Spinal cord (tissue), 10 donors: Measurements from ENCODE around the gene CDH6. TPM values are rescaled to one million over a fixed set of nuclear protein-coding genes. Genes with fewer than 3 reads are reported as not detected.

Source experiments
- DNase-seq, 6 donors: peaks; one replicate each; pipeline versions ENCODE4 v3.0.0 to v3.0.0-alpha.2; 2013 to 2015; ENCODE audit warnings: low spot score in 6 of 6, low read depth in 4 of 6
- H3K27ac ChIP-seq: one replicate; pipeline ENCODE4 v1.5.1; 2013; ENCODE audit warnings: low read depth, low read length, control low read depth
- H3K27me3 ChIP-seq: one replicate; pipeline ENCODE4 v1.6.1; 2013; ENCODE audit warnings: low read length; ENCODE audit not compliant: control insufficient read depth, insufficient read depth
- H3K36me3 ChIP-seq: one replicate; pipeline ENCODE4 v1.6.1; 2013; ENCODE audit warnings: low read length; ENCODE audit not compliant: control insufficient read depth, insufficient read depth
- H3K4me1 ChIP-seq: one replicate; pipeline ENCODE4 v1.6.1; 2013; ENCODE audit warnings: low read length; ENCODE audit not compliant: control insufficient read depth, insufficient read depth
- H3K4me3 ChIP-seq: one replicate; pipeline ENCODE4 v1.5.1; 2013; ENCODE audit warnings: low read depth, low read length, control low read depth
- H3K9me3 ChIP-seq: one replicate; pipeline ENCODE4 v1.6.1; 2013; ENCODE audit warnings: low read length; ENCODE audit not compliant: control insufficient read depth, insufficient read depth
- WGBS: methylation state at CpG from one replicate; pipeline ENCODE4 v1.1.5; 2013; ENCODE audit warnings: missing lambda C conversion rate; ENCODE audit not compliant: insufficient coverage; 5-methylcytosine and 5-hydroxymethylcytosine counted together
- long read RNA-seq, 4 donors: transcript quantifications; one replicate each; lab custom pipeline, GENCODE V29; 2026
- polyA plus RNA-seq, 2 donors: library from polyadenylated mRNA; unstranded; fragments of 120-200 nt; gene quantifications; one replicate each; pipeline ENCODE4 v1.2.1, GENCODE V29; 2013; ENCODE audit not compliant: insufficient read length in 2 of 2
- total RNA-seq, 2 donors: library from RNA; depleted of rRNA in 1 of 2; stranded (reverse); fragments of 120-200 nt in 1 of 2; fragments of >200 nt in 1 of 2; gene quantifications; one replicate each; pipeline versions ENCODE4 v1.2.3 to v1.2.4, GENCODE V29; 2013 to 2014
- donor health status: healthy.

Gene CDH6
- total RNA-seq (10 to 100 TPM; 39.8 to 50.9 TPM), polyA plus RNA-seq (10 to 100 TPM; 25.8 to 30.0 TPM)
- long read RNA-seq, donor 1, full-length matches to known transcripts: 2 of 2 reads
- long read RNA-seq, donor 1, partial matches to known transcripts: 0 of 2 reads
- long read RNA-seq, donor 1, other reads (novel, unspliced or antisense): 0 of 2 reads
- long read RNA-seq, donor 2, full-length matches to known transcripts: 2 of 2 reads
- long read RNA-seq, donor 2, partial matches to known transcripts: 0 of 2 reads
- long read RNA-seq, donor 2, other reads (novel, unspliced or antisense): 0 of 2 reads
- long read RNA-seq, donor 3: 0 reads
- long read RNA-seq, donor 4: 0 reads

DNA sequence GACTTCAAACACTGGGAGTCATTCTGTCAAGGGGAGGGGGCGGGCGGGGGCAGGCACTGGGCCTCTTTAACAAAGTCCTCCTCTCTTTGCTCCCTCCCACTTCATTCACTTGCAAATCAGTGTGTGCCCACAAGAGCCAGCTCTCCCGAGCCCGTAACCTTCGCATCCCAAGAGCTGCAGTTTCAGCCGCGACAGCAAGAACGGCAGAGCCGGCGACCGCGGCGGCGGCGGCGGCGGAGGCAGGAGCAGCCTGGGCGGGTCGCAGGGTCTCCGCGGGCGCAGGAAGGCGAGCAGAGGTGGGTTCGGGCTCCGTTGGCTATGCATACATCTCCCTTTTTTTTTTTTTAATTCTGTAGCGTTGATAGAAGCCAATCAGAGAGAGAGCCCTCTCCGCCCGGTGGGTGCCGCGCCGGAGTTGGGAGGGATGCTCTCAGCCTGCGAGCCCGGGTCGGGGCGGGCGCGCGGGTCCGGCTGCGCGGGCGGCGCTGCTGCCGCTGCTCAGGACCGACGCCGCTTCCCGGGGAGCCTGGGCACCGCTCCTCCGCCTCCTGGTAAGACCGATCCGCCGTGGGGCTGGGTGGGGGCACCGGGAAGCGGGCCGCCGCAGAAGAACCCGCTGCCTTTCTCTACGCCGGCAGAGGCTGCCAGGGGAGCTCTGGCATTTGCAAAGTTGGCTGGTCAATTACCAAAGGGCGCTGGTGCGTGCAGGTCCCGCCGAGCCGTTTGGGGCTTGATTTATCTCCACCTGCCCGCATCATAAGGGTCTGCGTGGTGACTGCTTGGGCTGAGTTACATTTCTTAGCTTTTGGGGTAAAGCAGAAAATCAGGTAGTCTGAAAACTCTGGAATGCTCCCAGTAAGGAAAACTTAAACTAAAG lies at the start of gene CDH6:
Gene CDH6 (plus strand): TSS at position 96 of the 877 bp plus-strand sequence. CDS start 73,788 bp downstream, outside the sequence.
- Histone ChIP-seq H3K27me3 (peaks cover 7% of the 10 kb centered on the region), H3K4me1 (peaks cover 5% of the 10 kb centered on the region), H3K9me3 (no peaks in the 10 kb centered on the region), H3K36me3 (no peaks in the 10 kb centered on the region), H3K4me3 (peak within 1 kb of the TSS; percentile 81), H3K27ac (peak within 1 kb of the TSS; percentile 77)
- peak in 5 of 6 donors; percentile 57 to 92 (median 76) for DNase-seq
- WGBS: under 1% methylated on average over 63 of the region's 67 CpGs

DNA sequence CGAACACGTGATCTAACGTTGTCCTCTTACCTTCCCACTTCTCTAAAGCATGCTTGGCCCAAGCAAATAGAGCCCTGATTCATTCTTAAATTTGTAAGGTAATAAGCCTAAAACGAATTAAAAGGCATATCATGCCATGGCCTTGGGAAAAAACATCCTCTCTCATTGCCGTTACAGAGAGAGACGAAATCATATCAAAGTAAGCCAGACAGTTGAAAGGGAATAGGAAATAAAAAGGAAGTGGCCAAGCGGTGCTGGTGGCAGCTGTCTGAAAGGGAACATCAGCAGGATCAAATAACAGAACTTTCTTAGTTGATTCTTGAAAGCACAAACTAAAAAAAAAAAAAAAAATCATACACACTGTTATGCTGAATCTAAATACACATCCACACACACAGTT lies 49.1 kb upstream of the CDH6 start:
- WGBS: 100% methylated on average over 2 of the region's 7 CpGs
- no peak overlapping the region for H3K4me3 ChIP-seq
- no peaks in the 10 kb centered on the region for H3K4me1 ChIP-seq
- no peaks in the 10 kb centered on the region for H3K9me3 ChIP-seq
- DNase-seq: no peak
- no peaks in the 10 kb centered on the region for H3K27me3 ChIP-seq
- H3K36me3 ChIP-seq: no peaks in the 10 kb centered on the region
- no peak overlapping the region for H3K27ac ChIP-seq

DNA sequence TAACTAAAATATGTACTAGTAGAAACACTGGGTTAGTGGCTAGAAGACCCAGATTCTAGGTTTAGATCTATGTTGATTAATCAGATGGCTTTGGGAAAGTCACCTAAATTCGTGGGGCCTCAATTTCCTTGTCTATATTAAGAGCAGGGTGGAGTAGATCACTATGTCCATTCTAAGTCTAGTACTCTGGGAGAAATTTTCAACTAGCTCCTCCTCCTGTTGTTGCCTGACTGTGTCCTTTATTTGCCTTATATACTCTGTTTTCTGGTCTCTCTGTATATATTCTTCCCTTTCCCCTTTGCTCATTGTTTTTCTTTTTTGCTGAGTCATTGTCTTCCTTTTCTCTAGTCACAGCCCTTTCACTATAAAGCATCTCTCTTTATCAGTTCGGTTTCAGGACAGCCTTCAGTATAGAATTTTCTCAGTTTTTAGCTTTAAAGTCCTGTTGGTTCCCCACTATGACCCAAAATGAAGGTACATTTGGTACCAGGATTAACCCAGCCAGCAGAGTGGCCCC lies 44.5 kb upstream of the CDH6 start:
- Histone ChIP-seq H3K4me1 (no peaks in the 10 kb centered on the region), H3K36me3 (no peaks in the 10 kb centered on the region), H3K27ac (no peak overlapping the region), H3K4me3 (no peak overlapping the region), H3K27me3 (no peaks in the 10 kb centered on the region), H3K9me3 (no peaks in the 10 kb centered on the region)
- DNase-seq: no peak
- WGBS: 92% methylated on average over 2 of the region's 2 CpGs

GRCh38 chr5:31153521-31153920 lies 40.0 kb upstream of the CDH6 start:
- no peak for DNase-seq
- H3K9me3 ChIP-seq: no peaks in the 10 kb centered on the region
- no peaks in the 10 kb centered on the region for H3K27me3 ChIP-seq
- no CpG with 5 or more reads among the region's 2 CpGs for WGBS
- H3K27ac ChIP-seq: no peak overlapping the region
- no peak overlapping the region for H3K4me3 ChIP-seq
- no peaks in the 10 kb centered on the region for H3K36me3 ChIP-seq
- no peaks in the 10 kb centered on the region for H3K4me1 ChIP-seq

DNA sequence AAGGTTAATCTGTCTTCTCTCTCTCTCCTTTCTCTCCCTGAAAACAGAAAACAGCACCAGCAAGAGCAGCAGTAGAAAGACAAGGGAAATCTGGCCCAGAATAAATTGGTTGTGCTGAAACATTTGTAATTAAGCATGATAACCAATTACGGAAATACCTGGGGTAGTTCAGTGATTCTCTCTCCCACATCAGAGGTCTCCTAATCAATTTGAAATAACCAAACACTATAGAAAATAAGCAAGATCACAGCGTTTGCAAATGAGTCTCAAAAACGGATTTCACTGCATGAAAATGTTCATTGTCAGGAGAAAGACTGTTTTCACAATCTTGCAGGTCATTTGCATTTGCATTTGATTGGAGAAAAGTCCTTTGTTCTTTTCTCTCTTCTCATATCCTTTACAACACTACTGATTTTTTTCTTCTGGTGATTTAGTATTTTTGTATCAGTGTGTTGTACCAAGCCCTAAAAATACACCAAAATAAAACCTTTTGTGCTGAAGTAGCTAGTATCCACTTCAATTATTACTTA lies 36.8 kb upstream of the CDH6 start:
- no CpG with 5 or more reads among the region's 3 CpGs for WGBS
- Histone ChIP-seq H3K36me3 (no peaks in the 10 kb centered on the region), H3K27ac (no peak overlapping the region), H3K27me3 (no peaks in the 10 kb centered on the region), H3K4me3 (no peak overlapping the region), H3K4me1 (no peaks in the 10 kb centered on the region), H3K9me3 (no peaks in the 10 kb centered on the region)
- DNase-seq: peak in 2 of 6 donors; percentile 1 to 58

GRCh38 chr5:31157720-31158119 lies 35.8 kb upstream of the CDH6 start:
- WGBS: 100% methylated on average over 1 of the region's 5 CpGs
- Histone ChIP-seq H3K4me3 (no peak overlapping the region), H3K27me3 (no peaks in the 10 kb centered on the region), H3K36me3 (no peaks in the 10 kb centered on the region), H3K27ac (no peak overlapping the region), H3K4me1 (no peaks in the 10 kb centered on the region), H3K9me3 (no peaks in the 10 kb centered on the region)
- DNase-seq: no peak

DNA sequence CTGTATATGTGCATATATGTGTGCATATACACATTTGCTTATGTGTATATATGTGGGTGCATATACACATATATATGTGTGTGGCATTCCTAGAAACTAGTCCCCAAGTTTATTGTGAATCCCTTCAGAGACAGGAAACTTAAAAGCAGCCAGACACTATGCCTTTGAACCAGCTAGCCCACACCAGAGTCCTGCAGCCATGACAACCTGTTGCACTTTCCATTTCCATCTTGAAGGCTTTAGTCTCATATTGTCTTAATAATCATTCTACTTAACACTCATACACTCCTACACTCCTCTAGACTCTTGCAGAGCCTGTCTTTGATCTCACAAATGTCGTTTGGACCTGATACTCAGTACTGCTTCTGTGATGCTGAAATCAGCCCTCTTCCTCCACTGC lies 34.8 kb upstream of the CDH6 start:
- H3K27ac ChIP-seq: no peak overlapping the region
- H3K9me3 ChIP-seq: no peaks in the 10 kb centered on the region
- no peaks in the 10 kb centered on the region for H3K36me3 ChIP-seq
- H3K4me1 ChIP-seq: no peaks in the 10 kb centered on the region
- WGBS: 29% methylated on average over 1 of the region's 1 CpG
- no peak overlapping the region for H3K4me3 ChIP-seq
- H3K27me3 ChIP-seq: no peaks in the 10 kb centered on the region
- no peak for DNase-seq

- H3K27ac ChIP-seq: no peak overlapping the region
- H3K27me3 ChIP-seq: no peaks in the 10 kb centered on the region
- peak in 1 of 6 donors; percentile 34 for DNase-seq
- no peaks in the 10 kb centered on the region for H3K4me1 ChIP-seq
- H3K4me3 ChIP-seq: no peak overlapping the region
- no peaks in the 10 kb centered on the region for H3K9me3 ChIP-seq
- 17% methylated on average over 2 of the region's 2 CpGs for WGBS
- H3K36me3 ChIP-seq: no peaks in the 10 kb centered on the region
Observed at GRCh38 chr5:31161781-31162181, 31.7 kb upstream of the CDH6 start.

- Histone ChIP-seq H3K4me1 (no peaks in the 10 kb centered on the region), H3K36me3 (no peaks in the 10 kb centered on the region), H3K9me3 (no peaks in the 10 kb centered on the region), H3K27ac (no peak overlapping the region), H3K27me3 (no peaks in the 10 kb centered on the region), H3K4me3 (no peak overlapping the region)
- DNase-seq: no peak
- no CpG with 5 or more reads among the region's 2 CpGs for WGBS
Observed at GRCh38 chr5:31165729-31166128, 27.8 kb upstream of the CDH6 start.
